ENCODE measurements around the gene ARHGAP28.

ARHGAP28 gene

DNA sequence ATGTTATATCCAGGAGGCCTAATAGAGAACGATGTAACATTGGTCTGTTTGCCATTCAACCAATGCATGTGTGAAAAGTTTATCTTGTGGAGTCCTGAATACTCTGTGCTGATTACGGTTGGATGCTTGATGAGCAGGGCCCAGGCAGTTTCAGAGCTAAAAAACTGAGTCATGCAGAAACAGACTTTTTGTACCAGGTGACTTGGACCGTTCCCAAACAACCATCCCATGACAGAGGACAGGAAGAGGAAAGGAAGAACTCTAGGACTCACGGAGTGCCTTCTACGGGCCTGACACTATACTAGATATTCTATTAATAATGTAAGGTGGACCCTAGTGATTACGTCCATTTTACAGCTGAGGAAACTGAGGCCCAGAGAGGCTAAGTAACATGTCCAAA lies 142.1 kb downstream of the ARHGAP28 start:
- TF ChIP-seq POLR2A (IDR thresholded peaks at IDR 0.05; ENCODE audit: low read depth, low read length) = no peak
- no peak for FAIRE-seq
- DNase-seq (ENCODE audit: insufficient read length, low spot score) = no peak

DNA sequence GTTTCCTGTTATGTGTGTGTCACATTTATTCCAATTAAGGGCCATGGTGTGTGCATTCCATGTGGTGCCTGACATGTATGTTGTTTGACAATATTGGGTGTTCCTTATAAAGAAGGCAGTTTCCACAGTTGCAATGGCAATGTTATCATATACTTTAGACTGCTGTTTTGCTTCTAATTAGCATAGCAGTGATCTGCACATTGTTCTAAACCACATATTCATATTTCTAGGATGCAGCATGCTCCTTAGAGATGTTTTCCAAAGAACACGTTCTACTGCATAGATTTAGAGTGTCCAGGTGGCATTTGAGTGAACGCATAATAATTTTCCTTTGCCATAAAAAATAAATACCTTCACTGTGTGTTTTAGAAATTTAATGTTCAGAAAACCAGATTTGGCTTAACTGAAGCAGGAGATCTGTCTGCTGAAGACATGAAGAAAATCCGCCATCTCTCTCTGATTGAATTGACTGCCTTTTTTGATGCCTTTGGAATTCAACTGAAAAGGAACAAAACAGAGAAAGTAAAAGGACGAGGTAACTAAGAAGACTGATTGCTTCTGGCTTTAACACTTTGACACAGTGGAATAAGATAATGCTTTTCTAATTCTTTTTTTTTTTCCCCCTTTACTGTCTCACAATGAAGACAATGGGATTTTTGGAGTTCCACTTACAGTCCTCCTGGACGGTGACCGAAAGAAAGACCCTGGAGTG lies 143.7 kb downstream of the ARHGAP28 start:
- FAIRE-seq (no peak), DNase-seq (ENCODE audit: insufficient read length, low spot score) (no peak)
- TF ChIP-seq POLR2A (IDR thresholded peaks at IDR 0.05; ENCODE audit: low read depth, low read length) = no peak

DNA sequence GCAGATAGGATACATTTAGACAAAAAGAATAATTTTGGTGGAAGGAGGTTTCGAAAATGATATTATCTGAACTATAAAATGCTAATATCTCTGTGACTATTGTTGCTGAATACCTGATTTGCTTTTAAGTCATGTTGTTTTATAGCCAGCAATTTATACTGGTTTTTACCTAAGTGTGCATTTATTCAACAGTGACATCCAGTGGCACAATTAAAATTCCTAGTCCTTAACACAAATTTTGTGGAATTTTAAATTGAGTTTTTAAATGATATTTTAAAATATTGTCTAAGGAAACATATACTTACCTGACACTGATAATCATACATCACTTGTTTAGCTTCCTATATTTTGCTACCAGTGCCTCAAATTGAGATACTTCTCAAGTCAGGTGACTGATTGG lies 144.8 kb downstream of the ARHGAP28 start:
- DNase-seq (ENCODE audit: insufficient read length, low spot score) (no peak), FAIRE-seq (no peak)
- TF ChIP-seq POLR2A (IDR thresholded peaks at IDR 0.05; ENCODE audit: low read depth, low read length) = no peak

DNA sequence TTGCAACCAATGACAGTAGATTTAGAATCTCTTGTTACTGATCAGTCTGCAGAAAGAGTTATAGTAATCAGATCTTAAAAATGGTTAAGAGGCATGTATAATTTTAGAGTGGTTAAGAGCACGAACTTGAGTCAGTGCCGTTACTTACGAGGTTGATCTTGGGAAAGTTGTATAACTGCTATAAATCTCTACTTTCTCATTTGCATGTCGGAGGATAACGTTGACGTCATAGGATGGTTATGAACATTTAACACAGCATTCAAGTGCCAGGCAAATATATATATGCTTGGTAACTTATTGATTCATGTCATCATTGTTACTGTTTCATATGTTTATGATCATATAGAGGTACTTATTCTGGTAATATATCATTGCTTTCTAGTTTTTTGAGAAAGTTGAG lies 146.2 kb downstream of the ARHGAP28 start:
- DNase-seq (ENCODE audit: insufficient read length, low spot score) = no peak
- no peak for TF ChIP-seq POLR2A (IDR thresholded peaks at IDR 0.05; ENCODE audit: low read depth, low read length)
- FAIRE-seq = no peak

DNA sequence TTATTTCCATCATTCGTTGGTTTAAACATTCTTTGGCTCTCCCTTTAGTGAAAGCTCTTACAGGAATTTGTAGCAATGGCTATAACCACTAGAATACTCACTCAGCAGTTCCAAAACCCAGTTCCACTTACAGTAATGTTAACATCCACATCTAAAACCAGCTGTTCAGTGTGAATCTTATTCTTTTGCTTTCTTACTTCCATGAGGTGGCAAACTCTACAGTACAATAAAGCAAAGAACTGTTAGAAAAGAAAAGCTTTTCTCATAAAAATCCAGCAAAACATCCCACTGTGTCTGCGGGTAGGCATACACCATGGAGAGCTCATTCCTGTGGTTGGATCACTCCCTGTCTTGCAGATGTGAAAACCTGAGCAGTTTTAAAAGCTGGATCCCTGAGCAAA lies 147.1 kb downstream of the ARHGAP28 start:
- TF ChIP-seq POLR2A (IDR thresholded peaks at IDR 0.05; ENCODE audit: low read depth, low read length) = no peak
- DNase-seq (ENCODE audit: insufficient read length, low spot score) (no peak), FAIRE-seq (no peak)

DNA sequence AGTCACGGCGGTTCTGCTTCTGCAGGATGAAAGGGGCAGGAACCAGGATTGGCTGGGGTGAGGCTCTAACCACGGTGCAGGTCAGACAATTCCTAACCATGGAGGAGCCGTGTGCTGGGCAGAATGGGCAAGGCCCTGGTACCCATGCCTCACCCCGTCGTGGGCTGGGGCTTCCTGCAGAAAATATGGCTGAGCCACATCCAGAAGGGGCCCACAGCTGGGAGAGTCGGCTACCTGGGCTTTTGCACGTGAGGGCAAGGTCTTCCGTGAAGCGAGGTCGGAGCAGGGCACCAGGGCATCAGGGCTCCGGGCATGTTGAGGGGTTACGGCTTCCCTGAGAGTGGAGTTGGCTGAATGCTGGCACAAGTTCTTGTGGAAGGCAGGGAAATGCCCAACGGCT lies 147.8 kb downstream of the ARHGAP28 start:
- no peak for DNase-seq (ENCODE audit: insufficient read length, low spot score)
- FAIRE-seq = no peak
- no peak for TF ChIP-seq POLR2A (IDR thresholded peaks at IDR 0.05; ENCODE audit: low read depth, low read length)

DNA sequence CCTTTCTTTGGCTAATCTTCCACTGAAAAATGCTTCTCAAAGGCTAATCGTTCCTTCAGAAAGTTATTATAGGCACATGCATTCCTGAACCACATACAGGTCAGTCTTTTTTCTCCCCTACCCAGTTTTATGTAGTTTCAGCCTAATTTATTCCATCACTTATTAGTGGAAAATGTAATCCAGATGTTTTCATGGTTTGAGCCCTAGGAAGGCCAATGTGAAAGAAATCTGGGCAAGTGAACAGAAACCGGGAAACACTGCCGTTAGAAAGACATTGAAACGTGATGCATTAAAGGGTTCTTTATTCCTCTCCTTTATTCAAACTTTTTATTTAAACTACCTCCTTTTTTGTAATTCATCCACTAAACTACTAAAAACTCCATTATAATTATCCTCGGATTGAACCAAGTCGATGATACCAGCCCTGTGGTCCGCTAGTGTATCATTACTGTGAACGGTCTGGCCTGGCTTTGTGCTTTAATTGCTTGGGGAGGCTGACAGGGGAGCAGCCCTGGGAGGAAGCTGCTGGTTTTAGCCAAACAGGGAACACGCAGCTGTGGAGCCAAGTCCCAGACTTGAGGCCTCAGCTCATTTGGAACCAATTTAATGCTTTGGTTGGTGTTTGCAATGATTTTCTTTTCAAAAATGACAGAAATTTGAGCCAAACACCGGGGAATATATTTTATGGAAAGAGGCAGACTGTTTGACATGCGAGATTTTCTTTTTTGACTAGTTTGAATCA lies 149.2 kb downstream of the ARHGAP28 start:
- no peak for TF ChIP-seq POLR2A (IDR thresholded peaks at IDR 0.05; ENCODE audit: low read depth, low read length)
- no peak for DNase-seq (ENCODE audit: insufficient read length, low spot score)
- no peak for FAIRE-seq

DNA sequence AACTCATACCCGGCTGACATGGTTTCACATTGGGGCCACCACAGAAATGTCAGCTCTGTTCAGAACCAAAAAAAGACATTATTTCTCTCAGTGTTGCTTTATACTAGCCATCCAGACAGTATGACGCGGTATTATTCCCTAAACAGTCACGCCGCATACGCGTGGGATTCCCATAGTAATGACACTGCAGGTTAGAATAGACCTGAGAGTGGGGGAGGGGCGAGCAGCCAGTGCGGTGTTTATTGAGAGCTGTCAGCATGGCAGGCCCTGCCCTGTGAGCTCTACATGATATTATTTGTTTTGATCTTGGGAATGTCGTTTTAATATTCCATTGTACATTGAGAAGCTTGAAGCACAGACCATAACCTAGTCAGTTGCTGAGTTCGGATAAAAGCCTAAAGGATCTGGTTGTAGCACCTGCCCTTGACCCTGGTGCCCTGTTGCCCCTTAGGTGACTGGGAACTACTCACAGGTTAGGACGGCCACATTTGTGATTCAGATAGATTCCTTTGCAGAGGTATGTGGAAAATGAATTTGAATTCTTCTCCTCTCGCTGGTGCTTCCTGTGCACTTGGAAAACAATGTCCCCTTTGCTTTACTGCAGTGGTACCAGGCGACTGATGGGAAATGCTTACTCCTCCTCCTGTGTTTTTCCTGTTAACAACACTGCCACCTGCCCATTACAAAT lies 150.1 kb downstream of the ARHGAP28 start:
- DNase-seq (ENCODE audit: insufficient read length, low spot score) (no peak), FAIRE-seq (no peak)

DNA sequence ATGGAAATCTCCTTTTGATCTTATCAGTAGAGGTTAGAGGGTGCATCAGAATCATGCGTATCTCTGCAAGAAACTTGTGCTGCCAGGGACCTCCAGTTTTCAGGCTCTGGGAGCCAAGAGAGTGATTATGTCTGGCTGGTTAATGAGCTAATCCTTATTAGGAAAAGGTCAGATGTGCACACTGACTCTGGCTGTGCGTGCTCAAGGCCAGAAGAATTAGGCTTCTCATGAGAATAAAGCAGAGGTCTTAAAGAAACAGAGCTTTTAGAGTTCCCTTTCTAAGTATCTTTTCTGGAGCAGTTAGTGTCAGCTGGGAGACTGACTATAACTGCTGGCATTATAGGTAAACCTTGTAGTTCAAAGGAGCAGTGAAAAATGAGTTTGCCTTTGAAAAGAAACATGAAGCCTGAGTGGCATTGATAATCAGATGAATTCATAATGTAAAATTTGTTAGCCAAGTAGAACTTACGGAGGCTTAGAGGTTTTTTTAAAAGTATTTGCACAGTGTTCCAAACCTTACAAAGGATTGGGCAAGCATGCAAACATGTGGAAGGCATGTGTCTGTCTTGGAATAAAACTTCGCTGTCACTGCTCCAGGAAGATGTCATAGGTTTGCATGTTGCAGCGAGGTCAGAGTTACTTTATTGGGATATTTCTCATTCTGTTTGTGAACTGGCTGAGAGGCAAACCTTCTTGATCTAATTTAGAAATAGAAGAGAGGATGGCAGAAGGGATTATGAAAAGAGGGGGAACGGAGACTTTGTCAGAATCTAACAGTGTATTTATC lies 151.7 kb downstream of the ARHGAP28 start:
- DNase-seq (ENCODE audit: insufficient read length, low spot score) (no peak), FAIRE-seq (no peak)
- no peak for TF ChIP-seq POLR2A (IDR thresholded peaks at IDR 0.05; ENCODE audit: low read depth, low read length)

More for the DNA sequence above, 150.1 kb downstream of the ARHGAP28 start:
- TF ChIP-seq POLR2A (IDR thresholded peaks at IDR 0.05; ENCODE audit: low read depth, low read length) = no peak

DNA sequence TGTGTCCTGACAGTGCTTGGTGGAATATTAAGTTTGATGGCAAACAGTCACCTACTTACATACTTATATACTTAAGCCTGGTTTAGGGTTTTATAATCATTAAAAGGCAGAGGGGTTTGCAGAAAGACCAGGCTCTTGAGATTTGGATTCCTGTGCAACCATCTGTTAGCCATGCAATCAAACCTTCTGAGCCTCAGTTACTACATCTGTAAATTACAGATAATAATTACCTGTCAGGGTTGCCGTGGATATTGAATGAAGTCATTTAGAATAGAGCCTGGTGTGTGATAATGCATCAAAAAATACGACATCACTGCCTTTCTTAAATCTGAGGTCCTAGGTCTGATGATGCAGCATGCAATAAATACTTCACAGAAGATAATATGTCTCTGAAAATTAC lies 152.9 kb downstream of the ARHGAP28 start:
- FAIRE-seq = no peak
- TF ChIP-seq POLR2A (IDR thresholded peaks at IDR 0.05; ENCODE audit: low read depth, low read length) = no peak

DNA sequence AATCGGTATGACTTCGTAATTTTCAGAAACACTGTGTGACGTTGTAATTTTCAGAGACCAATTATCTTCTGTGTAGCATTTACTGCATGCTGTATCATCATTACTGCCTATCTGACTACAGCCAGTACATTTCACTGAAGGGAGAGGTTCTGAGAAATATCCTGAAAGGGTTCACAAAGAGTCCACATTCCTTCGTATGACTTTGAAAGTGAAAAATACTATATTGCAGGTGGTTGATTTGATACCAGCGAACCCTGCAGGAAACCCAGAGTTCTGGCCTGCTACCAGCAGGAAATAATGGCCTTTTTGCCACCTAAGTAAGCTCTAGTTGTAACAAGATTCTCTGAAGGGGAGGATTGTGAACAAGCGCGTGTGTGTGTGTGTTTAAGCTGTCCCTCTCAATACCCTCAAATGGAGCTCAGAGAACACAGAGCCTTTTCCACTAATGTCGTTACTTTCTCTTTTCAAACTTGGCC lies 155.5 kb downstream of the ARHGAP28 start:
- FAIRE-seq (no peak), DNase-seq (ENCODE audit: insufficient read length, low spot score) (no peak)
- no peak for TF ChIP-seq POLR2A (IDR thresholded peaks at IDR 0.05; ENCODE audit: low read depth, low read length)

More for the DNA sequence above, 152.9 kb downstream of the ARHGAP28 start:
- DNase-seq (ENCODE audit: insufficient read length, low spot score) = no peak

DNA sequence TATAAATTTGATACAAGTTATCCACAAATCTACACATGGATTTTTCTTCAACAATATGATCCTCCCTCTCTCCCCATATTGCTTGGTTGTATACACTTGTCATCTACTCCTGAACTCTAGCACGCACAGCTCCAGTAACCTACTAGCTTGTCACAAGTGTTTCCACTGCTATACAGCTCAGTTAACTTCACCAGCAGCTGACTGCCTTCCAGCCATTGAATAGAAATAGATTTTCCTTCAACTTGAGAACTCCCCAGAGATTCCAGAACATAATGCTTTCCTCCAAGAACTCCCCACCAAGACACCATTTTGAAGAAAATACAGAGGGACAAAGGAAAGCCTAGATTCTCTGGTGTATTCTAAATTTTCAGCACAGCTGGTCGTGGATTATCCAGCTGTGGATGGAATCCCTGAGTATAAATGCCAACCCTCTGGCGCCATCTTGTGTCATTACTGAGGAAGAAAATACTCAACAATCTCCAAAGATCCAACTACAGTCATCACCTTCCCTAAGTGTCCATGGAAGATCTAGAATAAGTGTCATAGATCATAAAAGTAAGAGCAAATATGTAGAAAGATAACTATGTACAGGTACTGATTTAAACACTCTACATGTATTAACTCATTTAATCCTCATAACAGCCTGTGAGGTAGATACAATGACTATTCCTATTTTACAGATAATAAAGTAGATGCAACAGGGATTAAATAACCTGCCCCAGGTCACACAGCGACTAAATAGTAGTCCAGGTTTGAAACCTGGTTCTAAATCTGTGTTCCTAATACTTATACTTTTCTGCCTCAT lies 156.7 kb downstream of the ARHGAP28 start:
- DNase-seq (ENCODE audit: insufficient read length, low spot score) (peak; percentile 13), FAIRE-seq (peak; percentile 92)
- TF ChIP-seq POLR2A (IDR thresholded peaks at IDR 0.05; ENCODE audit: low read depth, low read length) = no peak

DNA sequence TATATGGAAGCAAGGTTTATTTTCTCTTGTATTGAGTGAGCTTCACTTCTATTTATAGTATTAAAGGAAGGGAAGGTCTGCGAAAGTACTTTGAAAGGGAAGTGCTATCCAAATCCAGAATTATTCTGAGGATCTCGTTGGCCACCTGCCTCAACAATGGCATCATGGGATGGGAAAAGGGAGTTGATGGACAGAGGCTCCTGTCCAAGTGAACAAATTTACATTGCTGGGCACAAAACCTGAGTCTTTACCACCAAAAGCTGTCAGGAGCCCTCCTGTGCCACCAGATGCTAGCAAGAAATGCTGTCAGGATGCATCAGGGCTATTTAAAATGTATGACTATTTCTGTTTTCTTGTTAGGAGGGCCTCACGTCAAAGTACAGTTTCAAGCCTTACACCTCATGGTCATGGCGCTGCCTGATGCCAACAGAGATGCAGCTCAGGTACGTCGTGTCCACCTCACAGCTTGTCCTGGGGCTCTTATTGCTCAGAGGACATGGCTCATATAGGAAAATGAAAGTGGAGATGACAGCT lies 157.3 kb downstream of the ARHGAP28 start:
- TF ChIP-seq POLR2A (IDR thresholded peaks at IDR 0.05; ENCODE audit: low read depth, low read length) = no peak
- FAIRE-seq = no peak
- no peak for DNase-seq (ENCODE audit: insufficient read length, low spot score)
